Lower leg skin (tissue), 3 donors: ENCODE measurements around the gene RFC5.
"Not testable (repeated sequence)": the region's sequence is repeated elsewhere in the genome, so short reads cannot be mapped to it uniquely, and the experiment has no call there.

Experiments used
- CTCF ChIP-seq, 3 donors: fragments of 450-650 bp; IDR thresholded peaks; one replicate each; pipeline ENCODE4 v1.5.1; 2016; ENCODE audit warnings: antibody characterized with exemption in 3 of 3, mild to moderate bottlenecking in 3 of 3, moderate library complexity in 2 of 3
- POLR2A ChIP-seq, 2 donors: fragments of 450-650 bp; IDR thresholded peaks; one replicate each; pipeline ENCODE4 v1.6.1; 2016 to 2017; ENCODE audit warnings: antibody characterized with exemption in 2 of 2, mild to moderate bottlenecking in 1 of 2, moderate library complexity in 1 of 2

GRCh38 chr12:118081521-118081920, 65.0 kb downstream of the RFC5 start:
- not testable (repeated sequence) for TF ChIP-seq CTCF, POLR2A (IDR thresholded peaks at IDR 0.05)
